RWPE1 (cell line): ENCODE results near the gene LY6G6D.

ENCODE experiments used
- CTCF ChIA-PET: fragments of 350-600 bp; sonication (Branson Sonifier 250); formaldehyde crosslinking; extraction: SDS; loops from one replicate; lab custom pipeline; 2021; lab: Yijun Ruan, JAX
- POLR2A ChIA-PET: fragments of 400-600 bp; formaldehyde crosslinking; extraction: SDS; loops from one replicate; lab custom pipeline; 2020; ENCODE audit warnings: antibody characterized with exemption; ENCODE audit not compliant: low non-redundant PET; lab: Yijun Ruan, JAX
- DNase-seq: peaks from one replicate; pipeline ENCODE4 v3.0.0; 2012; ENCODE audit warnings: low spot score
- H3K27ac ChIP-seq: fragments of 450-650 bp; 2 replicates; pipeline ENCODE4 v1.5.1; 2017
- TF ChIP-seq, protein P1 (sequence below): fragments of 450-650 bp; conservative IDR thresholded peaks from 2 replicates; pipeline ENCODE4 v1.5.1; 2017; ENCODE audit warnings: low read depth, mild to moderate bottlenecking

Gene LY6G6D

GRCh38 chr6:31727034-31727716 lies 12.0 kb downstream of the LY6G6D start:
- H3K27ac ChIP-seq = peak overlapping the region; percentile 25
- POLR2A ChIA-PET = no interaction called here
- TF ChIP-seq, protein P1, sequence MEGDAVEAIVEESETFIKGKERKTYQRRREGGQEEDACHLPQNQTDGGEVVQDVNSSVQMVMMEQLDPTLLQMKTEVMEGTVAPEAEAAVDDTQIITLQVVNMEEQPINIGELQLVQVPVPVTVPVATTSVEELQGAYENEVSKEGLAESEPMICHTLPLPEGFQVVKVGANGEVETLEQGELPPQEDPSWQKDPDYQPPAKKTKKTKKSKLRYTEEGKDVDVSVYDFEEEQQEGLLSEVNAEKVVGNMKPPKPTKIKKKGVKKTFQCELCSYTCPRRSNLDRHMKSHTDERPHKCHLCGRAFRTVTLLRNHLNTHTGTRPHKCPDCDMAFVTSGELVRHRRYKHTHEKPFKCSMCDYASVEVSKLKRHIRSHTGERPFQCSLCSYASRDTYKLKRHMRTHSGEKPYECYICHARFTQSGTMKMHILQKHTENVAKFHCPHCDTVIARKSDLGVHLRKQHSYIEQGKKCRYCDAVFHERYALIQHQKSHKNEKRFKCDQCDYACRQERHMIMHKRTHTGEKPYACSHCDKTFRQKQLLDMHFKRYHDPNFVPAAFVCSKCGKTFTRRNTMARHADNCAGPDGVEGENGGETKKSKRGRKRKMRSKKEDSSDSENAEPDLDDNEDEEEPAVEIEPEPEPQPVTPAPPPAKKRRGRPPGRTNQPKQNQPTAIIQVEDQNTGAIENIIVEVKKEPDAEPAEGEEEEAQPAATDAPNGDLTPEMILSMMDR = no peak
- DNase-seq = no peak
- CTCF ChIA-PET = no interaction called here

- CTCF ChIA-PET = interaction anchor here (0.5 to 0.6 kb wide), 2 partner anchors 19 to 47 kb away, joined by 4 read pairs; partner anchors contain the start of gene LY6G5C
- H3K27ac ChIP-seq = peak overlapping the region; percentile 94
- POLR2A ChIA-PET = no interaction called here
- TF ChIP-seq, protein P1 = no peak
- DNase-seq = no peak
Measured at GRCh38 chr6:31727717-31728671, 12.8 kb downstream of the LY6G6D start.

DNA sequence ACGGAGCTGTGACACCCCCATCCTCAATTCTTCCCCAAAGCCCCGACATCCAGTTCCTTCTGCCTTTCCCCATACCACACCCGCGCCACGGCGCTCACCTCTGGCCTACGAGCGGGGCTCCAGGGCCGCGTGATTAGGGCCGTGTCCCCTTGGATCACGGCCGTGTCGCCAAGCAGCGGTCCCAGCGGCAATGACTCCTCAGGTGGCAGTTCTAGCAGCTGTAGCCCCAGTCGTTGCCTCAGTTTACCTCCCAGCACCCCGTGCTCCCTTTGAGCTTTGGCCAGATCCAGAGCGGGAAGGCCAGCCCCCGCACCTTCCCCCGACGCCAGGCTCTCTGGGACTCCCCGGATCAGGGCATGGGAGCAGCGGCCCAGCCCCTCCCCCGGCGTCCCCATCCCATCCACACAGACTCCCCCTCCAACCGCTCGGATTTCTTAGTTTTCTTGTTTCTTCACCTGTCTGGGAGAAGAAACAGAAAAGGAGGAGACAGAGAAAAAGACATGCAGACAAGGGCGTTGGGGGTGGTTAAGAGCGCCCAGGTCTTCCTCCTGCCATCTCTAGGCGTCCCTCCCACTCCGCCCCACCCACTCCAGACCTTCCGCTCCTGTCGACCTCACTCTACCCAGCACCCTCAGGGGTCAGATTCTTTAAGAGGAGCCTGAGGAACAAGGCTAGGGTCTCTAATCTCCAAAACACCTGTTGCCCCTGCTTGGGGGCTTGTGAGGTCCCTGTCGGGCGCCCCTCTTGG lies 13.8 kb downstream of the LY6G6D start, which contains the start of gene DDAH2:
Gene DDAH2, minus strand, starts transcription at position 533 of the 748 bp plus-strand sequence. Its CDS starts 138 bp downstream, at position 395.
- TF ChIP-seq, protein P1 = peak; percentile 84
- CTCF ChIA-PET = interaction anchor here (0.5 to 1.4 kb wide), 11 partner anchors 11 to 135 kb away, joined by 3 to 8 read pairs (median 4); partner anchors contain the start of genes LY6G5C and LY6G6F
- POLR2A ChIA-PET = interaction anchor here (0.6 to 1.1 kb wide), 2 partner anchors 18 to 42 kb away, joined by 4 to 7 read pairs; no protein-coding TSS in a partner anchor
- peak within 1 kb of the TSS; percentile 94 for H3K27ac ChIP-seq
- DNase-seq = no peak

DNA sequence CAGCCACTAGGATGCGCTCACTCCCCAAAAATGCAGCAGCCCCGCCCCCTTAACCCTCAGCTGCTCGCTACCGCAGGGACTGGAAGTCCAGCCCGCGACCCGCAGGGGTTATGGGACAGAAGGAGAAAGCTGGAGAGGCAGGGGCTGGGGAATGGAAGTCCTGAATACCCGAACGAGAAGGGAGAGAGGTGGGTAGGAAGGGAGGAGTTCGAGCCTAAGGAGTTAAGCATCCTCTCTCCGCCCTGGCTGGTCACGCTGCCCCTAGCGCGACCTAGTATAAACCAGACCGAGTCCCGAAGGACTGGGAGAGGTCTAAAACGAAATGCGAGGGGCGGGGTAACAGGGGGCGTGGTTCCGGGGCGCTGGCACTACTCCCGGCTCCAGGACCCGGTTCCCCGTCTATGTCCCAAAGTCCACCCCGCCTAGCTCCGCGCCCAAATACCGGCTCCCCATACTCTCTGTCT lies 14.4 kb downstream of the LY6G6D start:
- TF ChIP-seq, protein P1 = peak; percentile 53
- DNase-seq = peak; percentile 90
- peak overlapping the region; percentile 94 for H3K27ac ChIP-seq
- ChIA-PET POLR2A (interaction anchor here (0.6 to 1.1 kb wide), 2 partner anchors 18 to 41 kb away, joined by 4 to 7 read pairs; no protein-coding TSS in a partner anchor), CTCF (interaction anchor here (0.7 to 1.4 kb wide), 10 partner anchors 12 to 134 kb away, joined by 3 to 8 read pairs (median 3); partner anchors contain the start of genes LY6G5C and LY6G6F)

DNA sequence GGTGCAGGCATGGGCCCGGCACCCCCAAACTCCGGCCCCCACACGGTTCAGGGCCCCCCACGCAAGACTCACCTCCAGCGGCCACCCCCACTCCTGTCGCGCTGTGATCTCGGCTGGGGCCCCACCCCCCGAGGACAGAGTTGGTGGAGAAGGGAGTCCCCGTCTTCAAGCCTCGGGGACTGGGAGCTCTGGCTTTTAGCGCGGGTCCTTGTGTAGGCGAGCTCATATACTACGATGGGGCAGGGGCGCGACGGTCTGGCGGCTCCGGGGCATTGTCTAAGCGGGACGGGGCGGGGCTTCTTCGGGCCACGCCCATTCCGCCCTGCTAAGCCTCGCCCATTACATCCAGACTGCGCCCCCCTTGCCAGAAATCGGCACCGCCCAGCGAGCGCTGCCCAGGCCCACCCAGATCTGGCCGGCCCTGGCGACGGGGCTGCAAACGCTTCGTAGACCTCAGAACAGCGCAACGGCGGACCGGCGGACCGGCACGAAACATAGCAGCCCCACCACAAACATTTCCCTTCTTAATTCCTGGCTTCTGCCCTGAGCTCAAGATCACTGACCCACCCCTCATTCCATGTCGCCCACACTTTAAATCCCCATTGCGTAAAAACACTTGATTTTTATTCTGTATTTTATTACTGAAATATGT lies 15.0 kb downstream of the LY6G6D start:
- TF ChIP-seq, protein P1 = no peak
- ChIA-PET POLR2A (interaction anchor here (0.6 to 1.1 kb wide), 2 partner anchors 19 to 41 kb away, joined by 4 to 7 read pairs; no protein-coding TSS in a partner anchor), CTCF (interaction anchor here (0.7 to 1.4 kb wide), 10 partner anchors 12 to 134 kb away, joined by 3 to 8 read pairs (median 3); partner anchors contain the start of genes LY6G5C and LY6G6F)

More for the DNA sequence above, 15.0 kb downstream of the LY6G6D start:
- DNase-seq = peak; percentile 79
- H3K27ac ChIP-seq = peak overlapping the region; percentile 94
